ENCODE results near the gene NOL4L.

DNA sequence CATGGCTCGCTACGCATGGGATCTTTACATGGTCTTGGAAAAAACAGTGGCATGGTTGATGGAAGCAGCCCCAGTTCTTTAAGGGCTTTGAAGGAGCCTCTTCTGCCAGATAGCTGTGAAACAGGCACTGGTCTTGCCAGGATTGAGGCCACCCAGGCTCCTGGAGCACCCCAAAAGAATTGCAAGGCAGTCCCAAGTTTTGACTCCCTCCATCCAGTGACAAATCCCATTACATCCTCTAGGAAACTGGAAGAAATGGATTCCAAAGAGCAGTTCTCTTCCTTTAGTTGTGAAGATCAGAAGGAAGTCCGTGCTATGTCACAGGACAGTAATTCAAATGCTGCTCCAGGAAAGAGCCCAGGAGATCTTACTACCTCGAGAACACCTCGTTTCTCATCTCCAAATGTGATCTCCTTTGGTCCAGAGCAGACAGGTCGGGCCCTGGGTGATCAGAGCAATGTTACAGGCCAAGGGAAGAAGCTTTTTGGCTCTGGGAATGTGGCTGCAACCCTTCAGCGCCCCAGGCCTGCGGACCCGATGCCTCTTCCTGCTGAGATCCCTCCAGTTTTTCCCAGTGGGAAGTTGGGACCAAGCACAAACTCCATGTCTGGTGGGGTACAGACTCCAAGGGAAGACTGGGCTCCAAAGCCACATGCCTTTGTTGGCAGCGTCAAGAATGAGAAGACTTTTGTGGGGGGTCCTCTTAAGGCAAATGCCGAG, 148.8 kb downstream of the NOL4L start:
- TF ChIP-seq POLR2A (IDR thresholded peaks at IDR 0.05) (no peak), POLR2AphosphoS5 (IDR thresholded peaks at IDR 0.05) (no peak)
- TF ChIP-seq, protein P1, sequence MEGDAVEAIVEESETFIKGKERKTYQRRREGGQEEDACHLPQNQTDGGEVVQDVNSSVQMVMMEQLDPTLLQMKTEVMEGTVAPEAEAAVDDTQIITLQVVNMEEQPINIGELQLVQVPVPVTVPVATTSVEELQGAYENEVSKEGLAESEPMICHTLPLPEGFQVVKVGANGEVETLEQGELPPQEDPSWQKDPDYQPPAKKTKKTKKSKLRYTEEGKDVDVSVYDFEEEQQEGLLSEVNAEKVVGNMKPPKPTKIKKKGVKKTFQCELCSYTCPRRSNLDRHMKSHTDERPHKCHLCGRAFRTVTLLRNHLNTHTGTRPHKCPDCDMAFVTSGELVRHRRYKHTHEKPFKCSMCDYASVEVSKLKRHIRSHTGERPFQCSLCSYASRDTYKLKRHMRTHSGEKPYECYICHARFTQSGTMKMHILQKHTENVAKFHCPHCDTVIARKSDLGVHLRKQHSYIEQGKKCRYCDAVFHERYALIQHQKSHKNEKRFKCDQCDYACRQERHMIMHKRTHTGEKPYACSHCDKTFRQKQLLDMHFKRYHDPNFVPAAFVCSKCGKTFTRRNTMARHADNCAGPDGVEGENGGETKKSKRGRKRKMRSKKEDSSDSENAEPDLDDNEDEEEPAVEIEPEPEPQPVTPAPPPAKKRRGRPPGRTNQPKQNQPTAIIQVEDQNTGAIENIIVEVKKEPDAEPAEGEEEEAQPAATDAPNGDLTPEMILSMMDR (IDR thresholded peaks at IDR 0.05), result no peak
